Gastrocnemius medialis (tissue), 4 donors: ENCODE data around the gene KRTAP4-7.

Source experiments
- POLR2A ChIP-seq, 2 donors: fragments of 450-650 bp; IDR thresholded peaks; one replicate each; pipeline ENCODE4 v1.6.1; 2017; ENCODE audit warnings: antibody characterized with exemption in 2 of 2, mild to moderate bottlenecking in 2 of 2, moderate library complexity in 2 of 2
- TF ChIP-seq, protein P1 (sequence below), 5 experiments: fragments of 450-650 bp in 3 of 5; fragments of 200-600 bp in 2 of 5; sonication (generic) in 2 of 5; IDR thresholded peaks in 4 of 5; conservative IDR thresholded peaks in 1 of 5; 1 replicate in 4 of 5; 2 replicates in 1 of 5; pipeline ENCODE4 v1.5.1; 2016 to 2019; ENCODE audit warnings: antibody characterized with exemption in 5 of 5, mild to moderate bottlenecking in 3 of 5, moderate library complexity in 3 of 5

- no peak for TF ChIP-seq POLR2A (IDR thresholded peaks at IDR 0.05)
- TF ChIP-seq, protein P1, sequence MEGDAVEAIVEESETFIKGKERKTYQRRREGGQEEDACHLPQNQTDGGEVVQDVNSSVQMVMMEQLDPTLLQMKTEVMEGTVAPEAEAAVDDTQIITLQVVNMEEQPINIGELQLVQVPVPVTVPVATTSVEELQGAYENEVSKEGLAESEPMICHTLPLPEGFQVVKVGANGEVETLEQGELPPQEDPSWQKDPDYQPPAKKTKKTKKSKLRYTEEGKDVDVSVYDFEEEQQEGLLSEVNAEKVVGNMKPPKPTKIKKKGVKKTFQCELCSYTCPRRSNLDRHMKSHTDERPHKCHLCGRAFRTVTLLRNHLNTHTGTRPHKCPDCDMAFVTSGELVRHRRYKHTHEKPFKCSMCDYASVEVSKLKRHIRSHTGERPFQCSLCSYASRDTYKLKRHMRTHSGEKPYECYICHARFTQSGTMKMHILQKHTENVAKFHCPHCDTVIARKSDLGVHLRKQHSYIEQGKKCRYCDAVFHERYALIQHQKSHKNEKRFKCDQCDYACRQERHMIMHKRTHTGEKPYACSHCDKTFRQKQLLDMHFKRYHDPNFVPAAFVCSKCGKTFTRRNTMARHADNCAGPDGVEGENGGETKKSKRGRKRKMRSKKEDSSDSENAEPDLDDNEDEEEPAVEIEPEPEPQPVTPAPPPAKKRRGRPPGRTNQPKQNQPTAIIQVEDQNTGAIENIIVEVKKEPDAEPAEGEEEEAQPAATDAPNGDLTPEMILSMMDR (IDR thresholded peaks at IDR 0.05 in 4 of 5, conservative IDR thresholded peaks at IDR 0.05 in 1 of 5): no peak
Measured at GRCh38 chr17:41118721-41119120, 34.8 kb downstream of the KRTAP4-7 start.
